AG04450 (cell line): ENCODE measurements around the gene RCAN1. TPM values are rescaled to one million over a fixed set of nuclear protein-coding genes. Genes with fewer than 3 reads are reported as not detected.
A peak's percentile ranks its signal among the peaks of the same experiment; 100 is the strongest.

Experiments
- CTCF ChIA-PET: fragments of 300-600, 350-600 bp; formaldehyde crosslinking; extraction: SDS; loops from one replicate; lab custom pipeline; 2022; ENCODE audit warnings: antibody characterized with exemption, inconsistent platforms; lab: Charles Lee
- POLR2A ChIA-PET: fragments of 350-600 bp; formaldehyde crosslinking; extraction: SDS; loops from one replicate; lab custom pipeline; 2021; ENCODE audit warnings: antibody characterized with exemption, inconsistent platforms; lab: Yijun Ruan, JAX
- DNase-seq: peaks from one replicate; pipeline ENCODE4 v3.0.0-alpha.2; 2011; ENCODE audit warnings: low read depth, low spot score
- H3K27ac ChIP-seq: one replicate; pipeline ENCODE4 v1.5.1; 2012; ENCODE audit warnings: low read depth, low read length, control low read depth
- H3K27me3 ChIP-seq: one replicate; pipeline ENCODE4 v1.6.0; 2012; ENCODE audit warnings: low read length; ENCODE audit not compliant: control insufficient read depth, insufficient read depth
- H3K4me3 ChIP-seq: 2 replicates; pipeline ENCODE4 v1.5.1; 2011; ENCODE audit warnings: mild to moderate bottlenecking, low read depth, low read length, control low read depth
- H3K9me3 ChIP-seq: 2 replicates; pipeline ENCODE4 v1.5.1; 2012; ENCODE audit warnings: low read length; ENCODE audit not compliant: control insufficient read depth, insufficient read depth
- polyA plus RNA-seq: library from polyadenylated mRNA; depleted of rRNA; stranded (reverse); fragments of >200 nt; gene quantifications from 2 replicates; pipeline ENCODE4 v1.2.3, GENCODE V29; 2011
- TF ChIP-seq, protein P1 (sequence below): IDR thresholded peaks from 2 replicates; pipeline ENCODE4 v1.5.1; 2011; ENCODE audit warnings: low read depth, low read length, control low read depth, inconsistent platforms

The RCAN1 gene
- polyA plus RNA-seq, 1 experiment, result 50.6 TPM

DNA sequence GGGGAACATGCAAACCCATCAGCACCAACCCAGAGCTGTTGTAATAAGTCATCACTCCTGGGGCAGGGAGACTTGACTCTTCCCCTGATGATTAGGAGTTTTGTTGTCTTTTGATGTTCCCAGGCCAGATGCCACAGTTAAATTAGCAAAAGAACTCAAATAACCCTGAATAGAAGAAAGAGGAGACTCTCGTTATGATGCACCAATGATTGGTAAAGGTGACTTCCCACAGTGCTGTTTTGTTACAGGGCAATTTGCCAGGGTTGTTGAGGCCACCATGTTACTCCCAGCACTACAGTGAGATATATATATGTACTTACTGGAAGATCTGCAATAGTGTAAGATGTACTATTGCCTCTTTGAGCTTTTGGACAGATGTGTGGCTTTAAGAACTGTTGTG lies 24.3 kb upstream of the RCAN1 start:
- H3K27me3 ChIP-seq, result peaks cover 17% of the 10 kb centered on the region
- POLR2A ChIA-PET, result no interaction called here
- H3K9me3 ChIP-seq, result no peaks in the 10 kb centered on the region
- TF ChIP-seq, protein P1, sequence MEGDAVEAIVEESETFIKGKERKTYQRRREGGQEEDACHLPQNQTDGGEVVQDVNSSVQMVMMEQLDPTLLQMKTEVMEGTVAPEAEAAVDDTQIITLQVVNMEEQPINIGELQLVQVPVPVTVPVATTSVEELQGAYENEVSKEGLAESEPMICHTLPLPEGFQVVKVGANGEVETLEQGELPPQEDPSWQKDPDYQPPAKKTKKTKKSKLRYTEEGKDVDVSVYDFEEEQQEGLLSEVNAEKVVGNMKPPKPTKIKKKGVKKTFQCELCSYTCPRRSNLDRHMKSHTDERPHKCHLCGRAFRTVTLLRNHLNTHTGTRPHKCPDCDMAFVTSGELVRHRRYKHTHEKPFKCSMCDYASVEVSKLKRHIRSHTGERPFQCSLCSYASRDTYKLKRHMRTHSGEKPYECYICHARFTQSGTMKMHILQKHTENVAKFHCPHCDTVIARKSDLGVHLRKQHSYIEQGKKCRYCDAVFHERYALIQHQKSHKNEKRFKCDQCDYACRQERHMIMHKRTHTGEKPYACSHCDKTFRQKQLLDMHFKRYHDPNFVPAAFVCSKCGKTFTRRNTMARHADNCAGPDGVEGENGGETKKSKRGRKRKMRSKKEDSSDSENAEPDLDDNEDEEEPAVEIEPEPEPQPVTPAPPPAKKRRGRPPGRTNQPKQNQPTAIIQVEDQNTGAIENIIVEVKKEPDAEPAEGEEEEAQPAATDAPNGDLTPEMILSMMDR, result no peak
- CTCF ChIA-PET, result no interaction called here
- no peak for DNase-seq
- H3K27ac ChIP-seq, result no peak overlapping the region
- no peak overlapping the region for H3K4me3 ChIP-seq

DNA sequence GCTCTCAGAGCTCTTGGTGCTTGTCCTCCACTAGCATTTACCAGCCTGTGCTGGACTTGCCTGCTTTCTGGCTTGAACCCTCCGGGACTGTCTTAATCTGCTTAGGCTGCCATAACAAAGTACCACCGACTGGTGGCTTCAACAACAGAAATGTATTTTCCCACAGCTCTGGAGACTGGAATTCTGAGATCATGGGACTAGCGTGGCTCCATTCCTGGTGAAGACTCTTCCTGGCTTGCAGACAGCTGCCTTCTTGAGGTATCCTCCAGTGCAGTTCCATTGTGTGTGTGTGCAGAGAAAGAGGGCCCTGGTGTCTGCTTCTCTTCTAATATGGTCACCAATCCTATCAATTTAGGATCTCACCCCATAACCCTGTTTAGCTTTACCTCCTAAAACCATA lies 22.0 kb upstream of the RCAN1 start:
- ChIA-PET CTCF (interaction anchor here (1.0 kb wide), 1 partner anchor 269 kb away, joined by 3 read pairs; no protein-coding TSS in a partner anchor), POLR2A (no interaction called here)
- peaks cover 26% of the 10 kb centered on the region for H3K27me3 ChIP-seq
- no peaks in the 10 kb centered on the region for H3K9me3 ChIP-seq
- DNase-seq, result no peak
- no peak overlapping the region for H3K4me3 ChIP-seq
- H3K27ac ChIP-seq, result no peak overlapping the region
- TF ChIP-seq, protein P1, result no peak

DNA sequence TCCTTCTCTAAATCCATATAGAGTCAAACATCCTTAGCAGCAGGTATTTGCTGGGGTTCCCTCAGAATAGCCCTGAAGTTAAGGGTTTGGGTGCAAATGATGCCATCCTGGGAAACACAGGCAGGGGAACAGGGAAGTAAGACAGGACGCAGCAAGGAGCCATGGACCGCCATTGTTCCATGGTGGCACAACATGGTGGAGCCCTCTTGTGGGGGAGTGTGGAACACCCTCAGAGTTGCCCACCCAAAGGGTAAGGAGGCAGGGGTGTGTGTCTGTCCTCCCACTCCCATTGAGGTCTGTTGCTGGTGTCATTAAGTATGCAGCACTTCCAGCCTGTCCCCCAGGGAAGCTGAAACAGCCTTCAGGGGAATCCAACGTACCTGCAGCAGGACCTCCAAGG lies 20.4 kb upstream of the RCAN1 start:
- no peaks in the 10 kb centered on the region for H3K9me3 ChIP-seq

DNA sequence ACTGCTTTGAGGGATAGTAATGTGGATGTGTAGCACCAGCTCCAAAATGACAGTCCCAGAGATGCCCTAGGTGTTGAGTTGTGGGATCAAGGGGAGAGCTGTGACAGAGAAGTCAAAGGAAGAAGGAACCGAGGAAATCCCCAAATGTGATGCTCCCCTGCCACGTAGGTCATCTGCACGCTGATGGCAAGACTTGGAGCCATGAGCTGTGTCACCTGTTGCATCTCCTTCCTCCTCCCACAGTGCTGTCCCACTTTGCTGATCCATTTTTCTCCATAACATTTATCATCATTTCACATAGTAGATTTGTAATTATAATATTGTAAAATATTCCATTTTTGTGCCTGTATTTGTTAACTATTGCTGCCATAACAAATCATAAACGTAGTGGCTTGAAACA lies 17.6 kb upstream of the RCAN1 start:
- POLR2A ChIA-PET, result no interaction called here
- TF ChIP-seq, protein P1, result no peak
- CTCF ChIA-PET, result interaction anchor here (2.3 to 2.5 kb wide), 2 partner anchors 122 to 266 kb away, joined by 19 to 23 read pairs; no protein-coding TSS in a partner anchor
- Histone ChIP-seq H3K9me3 (no peaks in the 10 kb centered on the region), H3K27me3 (peaks cover 42% of the 10 kb centered on the region), H3K4me3 (no peak overlapping the region), H3K27ac (no peak overlapping the region)
- no peak for DNase-seq

More for the DNA sequence above, 20.4 kb upstream of the RCAN1 start:
- TF ChIP-seq, protein P1, result peak; percentile 23; the same call in 1 of the 2 replicates
- Histone ChIP-seq H3K27me3 (peaks cover 36% of the 10 kb centered on the region), H3K4me3 (no peak overlapping the region), H3K27ac (no peak overlapping the region)
- DNase-seq, result no peak
- ChIA-PET POLR2A (interaction anchor here (0.7 kb wide), 1 partner anchor 207 kb away, joined by 6 read pairs; no protein-coding TSS in a partner anchor), CTCF (no interaction called here)

DNA sequence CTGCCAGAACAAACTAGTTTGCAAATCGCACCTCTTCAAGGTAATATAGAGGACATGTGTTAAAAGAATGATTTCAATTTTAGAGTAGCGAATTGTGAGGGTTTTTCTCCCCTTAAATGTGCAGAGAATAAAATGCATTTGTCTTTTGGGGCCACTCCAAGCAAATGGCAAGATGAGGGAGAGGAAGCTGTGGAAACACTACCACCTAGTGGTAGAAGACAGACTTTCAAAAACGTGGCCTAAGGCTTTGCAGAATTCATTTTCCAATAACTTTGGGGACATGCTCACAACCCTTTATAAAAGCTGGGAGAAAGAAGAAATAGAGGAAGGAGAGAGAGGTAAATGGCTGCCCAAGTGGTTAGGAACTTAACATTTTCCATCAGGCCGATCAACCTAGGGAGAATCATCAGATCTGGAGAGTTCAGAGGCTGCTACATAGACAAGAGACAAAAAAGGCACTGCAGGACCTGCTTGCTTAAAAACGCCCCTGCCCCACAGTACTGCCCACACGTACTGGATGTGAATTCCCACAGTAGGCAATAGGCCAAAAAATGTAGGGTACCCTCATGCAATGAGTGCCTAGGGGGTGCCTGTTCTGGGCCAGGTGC lies 15.7 kb upstream of the RCAN1 start:
- H3K4me3 ChIP-seq, result no peak overlapping the region
- TF ChIP-seq, protein P1, result peak; percentile 82
- no peak overlapping the region for H3K27ac ChIP-seq
- peaks cover 39% of the 10 kb centered on the region for H3K27me3 ChIP-seq
- H3K9me3 ChIP-seq, result no peaks in the 10 kb centered on the region
- CTCF ChIA-PET, result interaction anchor here (0.6 to 2.9 kb wide), 11 partner anchors 9 to 268 kb away, joined by 3 to 23 read pairs (median 6); no protein-coding TSS in a partner anchor
- POLR2A ChIA-PET, result no interaction called here
- DNase-seq, result no peak
